ENCODE results near the gene TNRC6A.

The TNRC6A gene

GRCh38 chr16:24771132-24771778, 41.8 kb downstream of the TNRC6A start:
- Histone ChIP-seq H3K9me3 (ENCODE audit: control insufficient read depth in 1 of 2, low read length in 2 of 2) (no peaks in the 10 kb centered on the region), H3K27ac (ENCODE audit: low read depth, low read length) (no peak overlapping the region), H3K4me3 (ENCODE audit: low read depth in 1 of 2, low read length in 2 of 2) (no peak overlapping the region), H3K36me3 (ENCODE audit: control insufficient read depth in 1 of 2, insufficient read depth in 2 of 2, low read length in 2 of 2) (peaks cover 4 to 17% of the 10 kb centered on the region in 2 donors), H3K9ac (ENCODE audit: low read depth in 1 of 2, low read length in 2 of 2) (no peak overlapping the region), H3K4me1 (ENCODE audit: control insufficient read depth in 1 of 2, insufficient read depth in 2 of 2, low read length in 2 of 2) (peaks cover 0 to 10% of the 10 kb centered on the region in 2 donors), H3K27me3 (ENCODE audit: control insufficient read depth in 1 of 2, insufficient read depth in 2 of 2, low read length in 2 of 2) (no peaks in the 10 kb centered on the region)

GRCh38 chr16:24771779-24772157, 42.3 kb downstream of the TNRC6A start:
- no peaks in the 10 kb centered on the region for H3K9me3 ChIP-seq (ENCODE audit: control insufficient read depth in 1 of 2, low read length in 2 of 2)
- H3K4me1 ChIP-seq (ENCODE audit: control insufficient read depth in 1 of 2, insufficient read depth in 2 of 2, low read length in 2 of 2): peaks cover 0 to 10% of the 10 kb centered on the region in 2 donors
- no peak overlapping the region for H3K4me3 ChIP-seq (ENCODE audit: low read depth in 1 of 2, low read length in 2 of 2)
- peaks cover 4 to 20% of the 10 kb centered on the region in 2 donors for H3K36me3 ChIP-seq (ENCODE audit: control insufficient read depth in 1 of 2, insufficient read depth in 2 of 2, low read length in 2 of 2)
- H3K9ac ChIP-seq (ENCODE audit: low read depth in 1 of 2, low read length in 2 of 2): no peak overlapping the region
- no peaks in the 10 kb centered on the region for H3K27me3 ChIP-seq (ENCODE audit: control insufficient read depth in 1 of 2, insufficient read depth in 2 of 2, low read length in 2 of 2)
- H3K27ac ChIP-seq (ENCODE audit: low read depth, low read length): no peak overlapping the region

- Histone ChIP-seq H3K9ac (ENCODE audit: low read depth in 1 of 2, low read length in 2 of 2) (no peak overlapping the region), H3K9me3 (ENCODE audit: control insufficient read depth in 1 of 2, low read length in 2 of 2) (no peaks in the 10 kb centered on the region), H3K4me3 (ENCODE audit: low read depth in 1 of 2, low read length in 2 of 2) (no peak overlapping the region), H3K27me3 (ENCODE audit: control insufficient read depth in 1 of 2, insufficient read depth in 2 of 2, low read length in 2 of 2) (no peaks in the 10 kb centered on the region), H3K4me1 (ENCODE audit: control insufficient read depth in 1 of 2, insufficient read depth in 2 of 2, low read length in 2 of 2) (peaks cover 0 to 10% of the 10 kb centered on the region in 2 donors), H3K27ac (ENCODE audit: low read depth, low read length) (no peak overlapping the region), H3K36me3 (ENCODE audit: control insufficient read depth in 1 of 2, insufficient read depth in 2 of 2, low read length in 2 of 2) (peaks cover 19 to 38% of the 10 kb centered on the region in 2 donors)
These were observed 44.4 kb downstream of the TNRC6A start for GRCh38 chr16:24773771-24774427.

GRCh38 chr16:24774510-24774909, 45.1 kb downstream of the TNRC6A start:
- H3K36me3 ChIP-seq (ENCODE audit: control insufficient read depth in 1 of 2, insufficient read depth in 2 of 2, low read length in 2 of 2): peaks cover 21 to 43% of the 10 kb centered on the region in 2 donors
- H3K27ac ChIP-seq (ENCODE audit: low read depth, low read length): no peak overlapping the region
- no peaks in the 10 kb centered on the region for H3K27me3 ChIP-seq (ENCODE audit: control insufficient read depth in 1 of 2, insufficient read depth in 2 of 2, low read length in 2 of 2)
- H3K9ac ChIP-seq (ENCODE audit: low read depth in 1 of 2, low read length in 2 of 2): no peak overlapping the region
- peaks cover 0 to 10% of the 10 kb centered on the region in 2 donors for H3K4me1 ChIP-seq (ENCODE audit: control insufficient read depth in 1 of 2, insufficient read depth in 2 of 2, low read length in 2 of 2)
- no peak overlapping the region for H3K4me3 ChIP-seq (ENCODE audit: low read depth in 1 of 2, low read length in 2 of 2)
- H3K9me3 ChIP-seq (ENCODE audit: control insufficient read depth in 1 of 2, low read length in 2 of 2): no peaks in the 10 kb centered on the region

- no peaks in the 10 kb centered on the region for H3K9me3 ChIP-seq (ENCODE audit: control insufficient read depth in 1 of 2, low read length in 2 of 2)
- no peak overlapping the region for H3K4me3 ChIP-seq (ENCODE audit: low read depth in 1 of 2, low read length in 2 of 2)
- peaks cover 0 to 10% of the 10 kb centered on the region in 2 donors for H3K4me1 ChIP-seq (ENCODE audit: control insufficient read depth in 1 of 2, insufficient read depth in 2 of 2, low read length in 2 of 2)
- peaks cover 28 to 51% of the 10 kb centered on the region in 2 donors for H3K36me3 ChIP-seq (ENCODE audit: control insufficient read depth in 1 of 2, insufficient read depth in 2 of 2, low read length in 2 of 2)
- H3K27ac ChIP-seq (ENCODE audit: low read depth, low read length): no peak overlapping the region
- H3K27me3 ChIP-seq (ENCODE audit: control insufficient read depth in 1 of 2, insufficient read depth in 2 of 2, low read length in 2 of 2): no peaks in the 10 kb centered on the region
- no peak overlapping the region for H3K9ac ChIP-seq (ENCODE audit: low read depth in 1 of 2, low read length in 2 of 2)
These were observed 46.0 kb downstream of the TNRC6A start for GRCh38 chr16:24775455-24775854.

- H3K4me3 ChIP-seq (ENCODE audit: low read depth in 1 of 2, low read length in 2 of 2): no peak overlapping the region
- H3K27ac ChIP-seq (ENCODE audit: low read depth, low read length): no peak overlapping the region
- no peaks in the 10 kb centered on the region for H3K27me3 ChIP-seq (ENCODE audit: control insufficient read depth in 1 of 2, insufficient read depth in 2 of 2, low read length in 2 of 2)
- no peaks in the 10 kb centered on the region for H3K9me3 ChIP-seq (ENCODE audit: control insufficient read depth in 1 of 2, low read length in 2 of 2)
- H3K4me1 ChIP-seq (ENCODE audit: control insufficient read depth in 1 of 2, insufficient read depth in 2 of 2, low read length in 2 of 2): peaks cover 0 to 10% of the 10 kb centered on the region in 2 donors
- H3K36me3 ChIP-seq (ENCODE audit: control insufficient read depth in 1 of 2, insufficient read depth in 2 of 2, low read length in 2 of 2): peaks cover 34 to 53% of the 10 kb centered on the region in 2 donors
- H3K9ac ChIP-seq (ENCODE audit: low read depth in 1 of 2, low read length in 2 of 2): no peak overlapping the region
These were observed 47.2 kb downstream of the TNRC6A start for GRCh38 chr16:24776501-24777220.

- no peak overlapping the region for H3K4me3 ChIP-seq (ENCODE audit: low read depth in 1 of 2, low read length in 2 of 2)
- no peak overlapping the region for H3K27ac ChIP-seq (ENCODE audit: low read depth, low read length)
- H3K4me1 ChIP-seq (ENCODE audit: control insufficient read depth in 1 of 2, insufficient read depth in 2 of 2, low read length in 2 of 2): peaks cover 0 to 10% of the 10 kb centered on the region in 2 donors
- H3K27me3 ChIP-seq (ENCODE audit: control insufficient read depth in 1 of 2, insufficient read depth in 2 of 2, low read length in 2 of 2): no peaks in the 10 kb centered on the region
- H3K9ac ChIP-seq (ENCODE audit: low read depth in 1 of 2, low read length in 2 of 2): no peak overlapping the region
- H3K36me3 ChIP-seq (ENCODE audit: control insufficient read depth in 1 of 2, insufficient read depth in 2 of 2, low read length in 2 of 2): peaks cover 39 to 54% of the 10 kb centered on the region in 2 donors
- H3K9me3 ChIP-seq (ENCODE audit: control insufficient read depth in 1 of 2, low read length in 2 of 2): no peaks in the 10 kb centered on the region
These were observed 49.2 kb downstream of the TNRC6A start for GRCh38 chr16:24778671-24779070.

GRCh38 chr16:24781256-24781655, 51.8 kb downstream of the TNRC6A start:
- Histone ChIP-seq H3K4me3 (ENCODE audit: low read depth in 1 of 2, low read length in 2 of 2) (no peak overlapping the region), H3K9me3 (ENCODE audit: control insufficient read depth in 1 of 2, low read length in 2 of 2) (no peaks in the 10 kb centered on the region), H3K27ac (ENCODE audit: low read depth, low read length) (no peak overlapping the region), H3K36me3 (ENCODE audit: control insufficient read depth in 1 of 2, insufficient read depth in 2 of 2, low read length in 2 of 2) (peaks cover 39 to 50% of the 10 kb centered on the region in 2 donors), H3K9ac (ENCODE audit: low read depth in 1 of 2, low read length in 2 of 2) (no peak overlapping the region), H3K27me3 (ENCODE audit: control insufficient read depth in 1 of 2, insufficient read depth in 2 of 2, low read length in 2 of 2) (no peaks in the 10 kb centered on the region), H3K4me1 (ENCODE audit: control insufficient read depth in 1 of 2, insufficient read depth in 2 of 2, low read length in 2 of 2) (no peaks in the 10 kb centered on the region)

GRCh38 chr16:24784121-24784520, 54.7 kb downstream of the TNRC6A start:
- Histone ChIP-seq H3K9ac (ENCODE audit: low read depth in 1 of 2, low read length in 2 of 2) (no peak overlapping the region), H3K27me3 (ENCODE audit: control insufficient read depth in 1 of 2, insufficient read depth in 2 of 2, low read length in 2 of 2) (no peaks in the 10 kb centered on the region), H3K4me1 (ENCODE audit: control insufficient read depth in 1 of 2, insufficient read depth in 2 of 2, low read length in 2 of 2) (no peaks in the 10 kb centered on the region), H3K27ac (ENCODE audit: low read depth, low read length) (no peak overlapping the region), H3K36me3 (ENCODE audit: control insufficient read depth in 1 of 2, insufficient read depth in 2 of 2, low read length in 2 of 2) (peaks cover 26 to 42% of the 10 kb centered on the region in 2 donors), H3K9me3 (ENCODE audit: control insufficient read depth in 1 of 2, low read length in 2 of 2) (no peaks in the 10 kb centered on the region), H3K4me3 (ENCODE audit: low read depth in 1 of 2, low read length in 2 of 2) (no peak overlapping the region)

- Histone ChIP-seq H3K4me1 (ENCODE audit: control insufficient read depth in 1 of 2, insufficient read depth in 2 of 2, low read length in 2 of 2) (no peaks in the 10 kb centered on the region), H3K27ac (ENCODE audit: low read depth, low read length) (no peak overlapping the region), H3K36me3 (ENCODE audit: control insufficient read depth in 1 of 2, insufficient read depth in 2 of 2, low read length in 2 of 2) (peaks cover 33 to 62% of the 10 kb centered on the region in 2 donors), H3K9ac (ENCODE audit: low read depth in 1 of 2, low read length in 2 of 2) (no peak overlapping the region), H3K9me3 (ENCODE audit: control insufficient read depth in 1 of 2, low read length in 2 of 2) (no peaks in the 10 kb centered on the region), H3K4me3 (ENCODE audit: low read depth in 1 of 2, low read length in 2 of 2) (no peak overlapping the region), H3K27me3 (ENCODE audit: control insufficient read depth in 1 of 2, insufficient read depth in 2 of 2, low read length in 2 of 2) (no peaks in the 10 kb centered on the region)
These were observed 60.4 kb downstream of the TNRC6A start for GRCh38 chr16:24789881-24790280.
